ENCODE data around the gene ADD1.

ADD1 gene

GRCh38 chr4:2799224-2799911 lies 44.3 kb upstream of the ADD1 start:
- Histone ChIP-seq H3K4me3 (ENCODE audit: low read length in 2 of 2) (peak overlapping the region; percentile 14 to 48), H3K27me3 (ENCODE audit: control insufficient read depth in 2 of 2, insufficient read depth in 2 of 2, low read length in 2 of 2) (no peaks in the 10 kb centered on the region), H3K9ac (ENCODE audit: low read depth in 1 of 2, low read length in 2 of 2) (peak overlapping the region in 1 of 2 donors; percentile 73), H3K4me1 (ENCODE audit: control insufficient read depth in 2 of 2, insufficient read depth in 2 of 2, low read length in 2 of 2) (peaks cover 71 to 91% of the 10 kb centered on the region in 2 donors), H3K27ac (ENCODE audit: low read depth in 2 of 2, low read length in 2 of 2) (peak overlapping the region; percentile 83 to 90), H3K36me3 (ENCODE audit: control insufficient read depth in 2 of 2, insufficient read depth in 2 of 2, low read length in 2 of 2) (no peaks in the 10 kb centered on the region), H3K9me3 (ENCODE audit: control insufficient read depth in 2 of 2, low read length in 2 of 2) (no peaks in the 10 kb centered on the region)

GRCh38 chr4:2799971-2800690 lies 43.5 kb upstream of the ADD1 start:
- Histone ChIP-seq H3K9ac (ENCODE audit: low read depth in 1 of 2, low read length in 2 of 2) (peak overlapping the region; percentile 5 to 60), H3K9me3 (ENCODE audit: control insufficient read depth in 2 of 2, low read length in 2 of 2) (no peaks in the 10 kb centered on the region), H3K27ac (ENCODE audit: low read depth in 2 of 2, low read length in 2 of 2) (peak overlapping the region; percentile 83 to 90), H3K4me1 (ENCODE audit: control insufficient read depth in 2 of 2, insufficient read depth in 2 of 2, low read length in 2 of 2) (peaks cover 71 to 91% of the 10 kb centered on the region in 2 donors), H3K27me3 (ENCODE audit: control insufficient read depth in 2 of 2, insufficient read depth in 2 of 2, low read length in 2 of 2) (no peaks in the 10 kb centered on the region), H3K4me3 (ENCODE audit: low read length in 2 of 2) (peak overlapping the region; percentile 14 to 31), H3K36me3 (ENCODE audit: control insufficient read depth in 2 of 2, insufficient read depth in 2 of 2, low read length in 2 of 2) (no peaks in the 10 kb centered on the region)

- peak overlapping the region; percentile 5 to 60 for H3K9ac ChIP-seq (ENCODE audit: low read depth in 1 of 2, low read length in 2 of 2)
- H3K27ac ChIP-seq (ENCODE audit: low read depth in 2 of 2, low read length in 2 of 2) = peak overlapping the region; percentile 83 to 90
- H3K4me1 ChIP-seq (ENCODE audit: control insufficient read depth in 2 of 2, insufficient read depth in 2 of 2, low read length in 2 of 2) = peaks cover 70 to 91% of the 10 kb centered on the region in 2 donors
- no peaks in the 10 kb centered on the region for H3K9me3 ChIP-seq (ENCODE audit: control insufficient read depth in 2 of 2, low read length in 2 of 2)
- H3K4me3 ChIP-seq (ENCODE audit: low read length in 2 of 2) = peak overlapping the region in 1 of 2 donors; percentile 31
- no peaks in the 10 kb centered on the region for H3K27me3 ChIP-seq (ENCODE audit: control insufficient read depth in 2 of 2, insufficient read depth in 2 of 2, low read length in 2 of 2)
- no peaks in the 10 kb centered on the region for H3K36me3 ChIP-seq (ENCODE audit: control insufficient read depth in 2 of 2, insufficient read depth in 2 of 2, low read length in 2 of 2)
These were observed 42.7 kb upstream of the ADD1 start for GRCh38 chr4:2800691-2801596.

- Histone ChIP-seq H3K27ac (ENCODE audit: low read depth in 2 of 2, low read length in 2 of 2) (peak overlapping the region; percentile 59 to 68), H3K36me3 (ENCODE audit: control insufficient read depth in 2 of 2, insufficient read depth in 2 of 2, low read length in 2 of 2) (no peaks in the 10 kb centered on the region), H3K9me3 (ENCODE audit: control insufficient read depth in 2 of 2, low read length in 2 of 2) (no peaks in the 10 kb centered on the region), H3K4me1 (ENCODE audit: control insufficient read depth in 2 of 2, insufficient read depth in 2 of 2, low read length in 2 of 2) (peaks cover 70 to 91% of the 10 kb centered on the region in 2 donors), H3K27me3 (ENCODE audit: control insufficient read depth in 2 of 2, insufficient read depth in 2 of 2, low read length in 2 of 2) (no peaks in the 10 kb centered on the region), H3K4me3 (ENCODE audit: low read length in 2 of 2) (no peak overlapping the region), H3K9ac (ENCODE audit: low read depth in 1 of 2, low read length in 2 of 2) (peak overlapping the region in 1 of 2 donors; percentile 56)
These were observed 40.8 kb upstream of the ADD1 start for GRCh38 chr4:2802618-2803531.

GRCh38 chr4:2803624-2804448 lies 39.8 kb upstream of the ADD1 start:
- no peaks in the 10 kb centered on the region for H3K36me3 ChIP-seq (ENCODE audit: control insufficient read depth in 2 of 2, insufficient read depth in 2 of 2, low read length in 2 of 2)
- no peaks in the 10 kb centered on the region for H3K27me3 ChIP-seq (ENCODE audit: control insufficient read depth in 2 of 2, insufficient read depth in 2 of 2, low read length in 2 of 2)
- H3K9ac ChIP-seq (ENCODE audit: low read depth in 1 of 2, low read length in 2 of 2) = peak overlapping the region in 1 of 2 donors; percentile 56
- peaks cover 65 to 84% of the 10 kb centered on the region in 2 donors for H3K4me1 ChIP-seq (ENCODE audit: control insufficient read depth in 2 of 2, insufficient read depth in 2 of 2, low read length in 2 of 2)
- no peaks in the 10 kb centered on the region for H3K9me3 ChIP-seq (ENCODE audit: control insufficient read depth in 2 of 2, low read length in 2 of 2)
- no peak overlapping the region for H3K4me3 ChIP-seq (ENCODE audit: low read length in 2 of 2)
- H3K27ac ChIP-seq (ENCODE audit: low read depth in 2 of 2, low read length in 2 of 2) = peak overlapping the region; percentile 68 to 70

- H3K27ac ChIP-seq (ENCODE audit: low read depth in 2 of 2, low read length in 2 of 2) = peak overlapping the region; percentile 58 to 70
These were observed 39.1 kb upstream of the ADD1 start for GRCh38 chr4:2804449-2804972.

GRCh38 chr4:2804973-2805501 lies 38.6 kb upstream of the ADD1 start:
- H3K27me3 ChIP-seq (ENCODE audit: control insufficient read depth in 2 of 2, insufficient read depth in 2 of 2, low read length in 2 of 2) = no peaks in the 10 kb centered on the region
- H3K9ac ChIP-seq (ENCODE audit: low read depth in 1 of 2, low read length in 2 of 2) = peak overlapping the region in 1 of 2 donors; percentile 56
- H3K27ac ChIP-seq (ENCODE audit: low read depth in 2 of 2, low read length in 2 of 2) = peak overlapping the region; percentile 89 to 92
- peak overlapping the region in 1 of 2 donors; percentile 32 for H3K4me3 ChIP-seq (ENCODE audit: low read length in 2 of 2)
- H3K4me1 ChIP-seq (ENCODE audit: control insufficient read depth in 2 of 2, insufficient read depth in 2 of 2, low read length in 2 of 2) = peaks cover 59 to 83% of the 10 kb centered on the region in 2 donors
- H3K36me3 ChIP-seq (ENCODE audit: control insufficient read depth in 2 of 2, insufficient read depth in 2 of 2, low read length in 2 of 2) = no peaks in the 10 kb centered on the region
- no peaks in the 10 kb centered on the region for H3K9me3 ChIP-seq (ENCODE audit: control insufficient read depth in 2 of 2, low read length in 2 of 2)

More at GRCh38 chr4:2804449-2804972, 39.1 kb upstream of the ADD1 start:
- H3K4me1 ChIP-seq (ENCODE audit: control insufficient read depth in 2 of 2, insufficient read depth in 2 of 2, low read length in 2 of 2) = peaks cover 61 to 81% of the 10 kb centered on the region in 2 donors
- H3K9me3 ChIP-seq (ENCODE audit: control insufficient read depth in 2 of 2, low read length in 2 of 2) = no peaks in the 10 kb centered on the region
- peak overlapping the region in 1 of 2 donors; percentile 56 for H3K9ac ChIP-seq (ENCODE audit: low read depth in 1 of 2, low read length in 2 of 2)
- H3K4me3 ChIP-seq (ENCODE audit: low read length in 2 of 2) = no peak overlapping the region
- no peaks in the 10 kb centered on the region for H3K27me3 ChIP-seq (ENCODE audit: control insufficient read depth in 2 of 2, insufficient read depth in 2 of 2, low read length in 2 of 2)
- no peaks in the 10 kb centered on the region for H3K36me3 ChIP-seq (ENCODE audit: control insufficient read depth in 2 of 2, insufficient read depth in 2 of 2, low read length in 2 of 2)

GRCh38 chr4:2805712-2806389 lies 37.8 kb upstream of the ADD1 start:
- H3K36me3 ChIP-seq (ENCODE audit: control insufficient read depth in 2 of 2, insufficient read depth in 2 of 2, low read length in 2 of 2) = no peaks in the 10 kb centered on the region
- peak overlapping the region in 1 of 2 donors; percentile 26 for H3K4me3 ChIP-seq (ENCODE audit: low read length in 2 of 2)
- H3K9me3 ChIP-seq (ENCODE audit: control insufficient read depth in 2 of 2, low read length in 2 of 2) = no peaks in the 10 kb centered on the region
- H3K4me1 ChIP-seq (ENCODE audit: control insufficient read depth in 2 of 2, insufficient read depth in 2 of 2, low read length in 2 of 2) = peaks cover 54 to 75% of the 10 kb centered on the region in 2 donors
- H3K9ac ChIP-seq (ENCODE audit: low read depth in 1 of 2, low read length in 2 of 2) = peak overlapping the region; percentile 44 to 84
- no peaks in the 10 kb centered on the region for H3K27me3 ChIP-seq (ENCODE audit: control insufficient read depth in 2 of 2, insufficient read depth in 2 of 2, low read length in 2 of 2)
- peak overlapping the region; percentile 89 to 92 for H3K27ac ChIP-seq (ENCODE audit: low read depth in 2 of 2, low read length in 2 of 2)
